Measurements from ENCODE around the gene WSCD2.

GRCh38 chr12:108297895-108298760, 169.0 kb downstream of the WSCD2 start:
- TF ChIP-seq CTCF (IDR thresholded peaks at IDR 0.05; ENCODE audit: insufficient read depth, low read length): no peak
- no peak for TF ChIP-seq REST (IDR thresholded peaks at IDR 0.05; ENCODE audit: insufficient replicate concordance, low read depth)
- TF ChIP-seq POLR2AphosphoS5 (IDR thresholded peaks at IDR 0.05; ENCODE audit: low read depth): no peak
- TF ChIP-seq SPI1 (IDR thresholded peaks at IDR 0.05; ENCODE audit: borderline replicate concordance, low read depth): no peak
- TF ChIP-seq GABPA (IDR thresholded peaks at IDR 0.05; ENCODE audit: low read depth): no peak

Data from HL-60 (cell line).